Measurements from ENCODE around the gene SRGAP3. TPM values are rescaled to one million over a fixed set of nuclear protein-coding genes. Genes with fewer than 3 reads are reported as not detected.

SRGAP3 gene
- polyA plus RNA-seq, 5 donors: 20.3 to 22.3 (median 20.7) TPM

DNA sequence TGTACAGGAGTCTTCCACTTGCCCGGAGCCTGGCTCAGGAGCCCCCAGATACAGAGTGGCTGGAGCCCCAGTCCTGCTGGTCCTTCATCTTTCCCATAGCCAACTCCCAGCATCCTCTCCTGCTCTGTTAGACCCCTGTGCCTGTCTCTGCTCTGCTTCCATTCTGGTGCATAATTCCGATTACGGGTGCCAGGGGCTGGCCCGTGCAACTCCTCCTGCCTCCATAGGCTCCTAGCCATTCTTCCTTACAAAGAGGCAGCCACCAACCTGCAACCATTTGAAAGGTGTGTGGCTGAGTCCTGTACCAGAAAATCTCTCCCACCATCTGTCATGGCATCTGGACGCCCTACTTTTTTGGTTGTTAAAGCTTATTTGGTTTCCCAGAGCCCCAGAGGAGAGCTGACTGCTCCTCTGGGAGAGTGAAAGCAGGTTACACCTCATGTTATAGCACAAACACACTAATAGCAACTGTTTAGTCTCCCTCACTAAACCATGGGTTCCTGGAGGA lies 281.0 kb downstream of the SRGAP3 start:
- DNase-seq: no peak

DNA sequence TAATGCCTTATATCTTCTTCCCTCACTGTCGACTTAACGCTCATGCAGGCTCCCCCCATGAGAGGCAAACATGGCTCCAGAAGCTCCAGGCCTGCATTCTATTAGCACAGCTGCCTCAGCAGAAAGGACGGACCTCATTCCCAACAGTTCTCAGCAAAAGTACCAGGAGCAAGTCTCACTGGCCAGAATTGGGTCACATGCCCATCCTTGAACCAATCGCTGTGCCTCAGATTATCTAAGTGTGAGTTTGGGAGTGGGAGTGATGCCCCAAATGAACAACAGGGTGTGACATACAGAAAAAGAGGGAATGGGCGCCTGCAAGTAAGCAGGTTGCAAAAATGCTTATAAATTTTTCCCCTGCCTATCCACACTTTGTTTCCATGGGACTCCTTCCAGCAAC lies 281.9 kb downstream of the SRGAP3 start:
- no peak for DNase-seq

DNA sequence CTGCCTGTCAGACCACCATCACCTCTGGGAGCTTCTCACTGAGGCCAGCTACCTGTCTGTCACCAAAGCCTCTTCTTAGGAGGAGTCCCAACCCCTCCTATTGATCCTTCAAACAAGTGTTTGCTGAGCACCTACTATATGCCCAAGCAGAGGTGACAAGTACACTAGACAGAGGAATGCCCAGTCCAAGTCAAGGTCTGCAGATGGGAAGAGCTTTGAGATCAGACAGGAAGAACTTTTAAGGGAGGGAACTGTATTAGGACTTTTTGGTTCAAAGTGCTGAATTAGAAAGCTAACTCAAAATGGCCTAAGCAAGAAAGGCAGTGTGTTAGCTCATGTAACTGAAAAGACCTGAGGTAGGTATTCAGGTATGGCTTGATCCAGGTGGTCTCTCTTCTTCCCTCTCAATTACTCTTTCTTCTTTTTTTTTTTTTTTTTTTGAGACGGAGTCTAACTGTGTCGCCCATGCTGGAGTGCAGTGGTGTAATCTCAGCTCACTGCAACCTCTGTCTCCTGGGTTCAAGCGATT lies 282.6 kb downstream of the SRGAP3 start:
- DNase-seq: no peak

DNA sequence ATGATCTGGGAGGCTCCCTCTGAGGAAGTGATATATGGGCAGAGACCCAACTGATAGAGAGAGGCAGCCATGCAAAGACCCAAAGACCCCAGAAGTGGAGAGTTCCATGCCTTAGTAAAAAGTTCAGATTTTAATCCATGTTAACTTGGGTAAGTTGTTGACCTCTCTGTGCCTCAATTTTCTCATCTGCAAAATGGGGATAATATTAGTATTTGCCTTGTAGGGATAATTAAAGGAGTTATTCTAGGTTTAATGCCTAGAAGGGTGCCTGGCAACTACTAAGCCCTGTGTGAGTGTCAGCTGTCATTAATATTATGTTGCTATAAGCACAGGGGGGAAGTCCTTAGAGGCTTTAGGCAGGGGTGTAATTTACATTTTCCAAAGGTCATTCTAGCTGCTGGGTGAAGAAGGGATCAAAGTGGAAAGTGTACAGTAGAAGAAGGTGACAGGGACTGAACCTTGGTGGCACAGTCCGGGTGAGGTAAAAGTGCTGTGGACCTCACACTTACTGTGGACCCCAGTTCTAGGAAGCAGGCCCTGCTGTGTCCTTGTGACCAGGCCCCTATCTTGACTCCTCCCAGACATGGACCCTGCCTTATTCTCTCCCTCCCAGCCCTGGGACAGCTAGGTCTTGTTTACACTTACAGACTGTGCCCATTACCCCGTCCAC lies 283.2 kb downstream of the SRGAP3 start:
- no peak for DNase-seq

DNA sequence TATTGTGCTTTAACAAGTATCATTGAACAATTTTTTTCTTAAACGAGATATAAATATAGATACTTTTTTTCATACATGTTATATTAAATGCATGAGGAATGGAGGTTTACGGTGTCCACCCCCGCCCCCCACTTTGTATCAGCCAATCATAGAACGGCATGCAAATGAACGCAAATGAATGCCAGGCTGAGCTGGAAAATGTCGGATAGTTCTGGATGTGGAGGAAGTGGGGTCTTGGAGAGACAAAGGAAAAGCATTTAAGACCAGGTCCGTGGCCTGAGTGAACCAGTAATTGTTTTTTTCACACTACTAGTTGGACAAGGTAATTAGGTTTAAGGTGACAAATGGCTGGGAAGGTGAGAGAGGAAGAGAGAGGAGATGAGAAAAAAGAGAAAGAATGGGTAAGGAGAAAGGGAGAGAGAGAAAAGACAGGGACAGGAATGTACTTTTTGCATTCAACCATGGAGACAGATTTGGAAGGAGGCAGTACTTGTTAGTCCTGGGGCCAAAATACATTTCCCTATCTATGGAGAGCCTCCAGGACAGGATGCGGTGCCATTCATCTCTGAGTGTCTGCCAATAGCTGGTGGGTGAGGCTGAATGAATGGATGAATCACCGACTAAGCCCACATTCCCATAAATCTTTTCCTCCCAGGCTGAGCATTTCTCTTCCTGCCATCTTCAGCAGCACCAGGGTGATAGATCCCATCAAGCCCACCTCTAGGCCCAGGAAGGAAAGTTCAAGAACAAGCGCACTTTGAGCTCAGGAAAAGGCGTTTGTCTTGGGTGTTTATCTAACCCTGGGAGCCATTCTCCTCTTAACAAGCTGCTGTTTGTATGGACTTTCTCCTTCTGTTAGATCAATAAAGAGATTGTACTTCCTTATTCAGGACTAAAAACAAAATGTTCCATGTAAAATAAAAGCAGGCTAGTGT lies 284.7 kb downstream of the SRGAP3 start:
- no peak for DNase-seq

DNA sequence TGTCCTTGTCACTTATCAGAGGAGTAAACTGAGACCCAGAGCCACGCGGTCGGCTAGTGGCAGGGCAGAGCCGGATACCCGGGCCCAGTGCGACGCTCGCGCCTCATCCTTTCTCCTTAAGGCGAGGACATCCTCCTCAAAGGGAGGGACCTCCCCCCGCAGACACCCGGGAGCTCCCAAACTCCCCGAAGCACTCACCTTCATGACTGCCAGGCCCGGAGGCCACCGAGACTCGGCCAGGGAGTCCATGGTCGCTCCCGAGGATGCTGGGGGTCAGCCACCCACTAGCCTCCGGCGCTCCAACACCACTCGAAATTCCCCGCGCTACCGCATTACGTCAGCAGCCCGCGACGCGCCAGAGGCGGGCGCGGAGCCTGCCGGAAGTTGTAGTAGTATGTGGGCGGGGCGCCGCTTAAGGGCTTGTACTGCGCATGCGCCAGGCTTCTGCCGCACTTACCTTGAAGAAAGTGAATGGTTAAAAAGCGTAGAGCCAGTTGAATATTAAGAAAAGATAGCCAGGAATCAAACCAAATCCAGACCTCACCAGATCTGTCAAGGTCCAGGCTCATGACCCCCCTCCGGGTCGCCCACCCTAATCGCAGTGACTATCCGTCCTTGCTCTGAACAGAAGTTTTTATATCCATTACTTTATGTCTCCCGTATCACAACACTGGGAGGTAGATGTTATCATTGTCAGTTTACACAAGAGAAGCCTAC lies 286.2 kb downstream of the SRGAP3 start, which contains the start of gene RAD18:
RAD18 (minus strand) TSS at position 336 of the 717 bp plus-strand sequence; CDS start at position 249, 87 bp downstream.
- DNase-seq: peak; percentile 88 to 92

DNA sequence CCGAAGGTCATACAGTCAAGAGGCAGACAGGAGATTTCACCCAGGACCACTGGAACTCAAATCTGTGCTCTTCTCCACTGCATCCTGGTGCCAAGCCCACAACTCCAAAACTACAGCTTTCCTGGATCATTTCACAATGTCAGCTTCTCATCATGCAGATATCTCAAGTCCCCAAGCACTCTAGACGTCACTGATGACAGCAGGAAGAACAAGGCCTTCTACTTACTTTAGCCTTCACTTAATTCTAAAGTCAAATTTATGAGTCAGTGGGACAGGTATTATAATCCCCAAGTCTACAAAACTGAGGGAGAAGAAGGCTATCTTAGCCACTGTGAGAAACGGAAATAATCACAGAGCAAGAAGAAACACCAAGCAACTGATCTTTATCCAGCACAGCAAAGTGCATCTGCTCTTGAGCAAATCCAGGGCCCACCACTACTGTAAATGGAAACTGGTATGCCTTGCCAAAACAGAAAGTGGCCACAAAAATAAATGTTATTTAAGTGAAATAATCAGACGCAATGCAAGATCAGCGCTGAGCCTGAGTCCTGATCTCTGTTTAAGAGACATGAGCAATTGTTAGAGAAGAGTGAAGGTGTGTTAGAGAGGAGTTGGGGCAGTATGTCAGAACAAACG lies 287.1 kb downstream of the SRGAP3 start:
- no peak for DNase-seq

DNA sequence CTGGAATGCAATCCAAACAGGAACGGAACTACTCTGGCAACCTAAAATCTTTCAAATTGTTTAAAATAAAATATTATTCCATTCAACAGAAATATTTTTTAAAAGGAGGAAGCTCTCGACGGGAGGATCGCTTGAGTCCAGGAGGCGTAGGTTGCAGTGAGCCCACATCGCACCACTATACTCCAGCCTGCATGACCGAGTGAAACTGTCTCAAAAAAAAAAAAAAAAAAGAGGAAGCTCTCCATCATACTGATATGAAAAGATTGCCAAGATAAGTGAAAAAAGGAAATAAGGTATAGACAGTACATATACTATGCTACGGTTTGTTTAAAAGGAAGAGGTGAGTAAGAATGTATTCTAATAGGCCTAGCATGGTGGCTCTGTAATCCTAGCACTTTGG lies 289.8 kb downstream of the SRGAP3 start:
- DNase-seq: no peak

DNA sequence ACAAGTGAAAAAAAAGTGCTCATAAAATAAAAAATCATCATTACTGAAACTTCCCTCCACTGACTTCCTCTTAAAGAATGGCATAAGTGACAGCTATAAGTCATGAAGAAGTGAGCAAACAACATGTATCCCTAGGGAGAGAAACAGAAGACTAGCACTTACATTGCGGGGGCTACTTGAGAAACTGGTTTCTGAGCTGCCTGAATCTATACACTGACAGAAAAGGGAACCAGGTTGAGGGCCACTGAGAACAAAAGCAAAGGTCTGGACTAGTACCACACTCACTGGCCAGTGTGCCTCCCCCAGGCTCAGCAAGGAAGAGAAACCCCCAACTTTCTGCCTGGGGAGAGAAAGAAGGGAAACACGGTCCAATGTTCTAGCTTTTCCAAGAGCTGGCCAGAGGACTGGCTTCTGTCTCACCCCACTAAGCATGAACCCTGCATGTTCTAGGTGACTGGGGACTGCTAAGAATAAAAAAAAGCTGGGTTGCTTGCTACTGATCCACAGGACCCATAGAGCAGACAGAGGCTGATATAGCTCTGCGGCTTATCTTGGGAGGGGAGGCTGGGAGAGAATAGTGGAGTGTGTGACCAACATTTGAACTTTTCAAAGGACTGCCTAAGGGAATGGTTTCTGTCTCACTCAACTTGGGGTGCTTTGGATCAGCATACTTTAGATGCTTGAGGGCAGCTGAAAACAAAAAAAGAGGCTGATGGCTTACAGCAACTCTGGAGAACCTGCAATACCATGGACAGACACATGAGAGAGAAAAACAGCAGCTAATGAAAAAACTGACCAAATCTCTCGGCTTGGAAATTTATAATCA lies 294.3 kb downstream of the SRGAP3 start:
- DNase-seq: no peak

DNA sequence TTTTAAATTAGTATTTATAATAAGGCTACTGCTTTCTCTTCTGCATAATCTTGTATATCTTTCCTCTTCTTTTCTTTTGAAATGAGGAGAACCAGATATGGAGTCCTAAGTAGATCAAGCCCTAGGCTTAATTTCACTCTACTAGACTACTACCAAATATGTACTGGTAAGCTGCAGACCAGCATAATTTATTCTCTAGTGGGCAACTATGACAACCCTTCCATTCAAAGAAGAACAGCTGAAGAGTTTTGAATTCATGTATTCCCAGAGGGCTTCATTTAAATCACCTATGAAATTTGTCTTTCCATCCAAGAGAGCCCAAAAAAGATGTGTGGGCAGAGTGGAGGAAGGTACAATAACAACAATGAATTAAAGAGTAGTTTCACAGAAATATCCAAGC lies 296.1 kb downstream of the SRGAP3 start:
- no peak for DNase-seq

DNA sequence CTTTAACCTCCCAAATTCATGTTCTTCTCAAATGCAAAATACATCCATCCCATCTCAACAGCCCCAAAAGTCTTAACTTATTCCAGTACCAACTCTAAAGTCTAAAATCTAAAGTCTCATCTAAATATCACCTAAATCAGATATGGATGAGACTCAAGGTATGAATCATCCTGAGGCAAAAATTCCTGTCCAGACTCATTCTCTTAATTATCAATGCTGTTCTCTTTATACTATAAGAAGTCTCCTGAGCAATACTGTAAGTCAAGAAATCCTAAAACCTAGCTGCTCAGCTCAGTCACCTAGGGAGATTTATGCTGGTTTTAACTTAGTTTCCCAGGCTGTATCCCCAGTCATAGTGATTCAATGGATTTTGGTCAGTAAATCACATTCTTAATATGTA lies 297.3 kb downstream of the SRGAP3 start:
- DNase-seq: no peak

DNA sequence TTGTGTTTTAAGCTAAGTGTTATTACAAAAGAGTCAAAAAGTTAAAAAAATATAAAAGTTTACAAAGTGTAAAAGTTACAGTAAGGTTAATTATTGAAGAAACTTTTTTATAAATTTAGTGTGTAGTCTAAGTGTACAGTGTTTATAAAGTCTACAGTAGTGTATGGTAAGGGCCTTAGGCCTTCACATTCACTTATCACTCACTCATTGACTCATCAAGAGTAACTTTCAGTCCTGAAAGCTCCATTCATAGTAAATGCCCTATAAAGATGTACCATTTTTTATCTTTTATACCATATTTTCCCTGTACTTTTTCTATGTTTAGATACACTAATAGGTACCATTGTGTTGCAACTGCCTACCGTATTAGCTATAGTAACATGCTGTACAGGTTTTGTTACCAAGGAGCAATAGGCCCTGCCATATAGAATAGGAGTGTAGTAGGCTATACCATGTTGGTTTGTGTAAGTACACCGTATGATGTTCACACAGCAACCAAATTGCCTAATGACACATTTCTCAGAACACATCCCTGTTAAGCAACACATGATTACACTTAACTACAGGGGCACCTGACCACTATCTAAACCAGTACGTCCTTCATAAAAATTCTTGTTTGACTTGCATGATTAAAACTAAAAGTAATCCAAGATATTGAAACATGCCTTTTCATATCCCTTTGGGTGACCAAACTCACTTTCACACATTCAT lies 303.4 kb downstream of the SRGAP3 start:
- DNase-seq: no peak

DNA sequence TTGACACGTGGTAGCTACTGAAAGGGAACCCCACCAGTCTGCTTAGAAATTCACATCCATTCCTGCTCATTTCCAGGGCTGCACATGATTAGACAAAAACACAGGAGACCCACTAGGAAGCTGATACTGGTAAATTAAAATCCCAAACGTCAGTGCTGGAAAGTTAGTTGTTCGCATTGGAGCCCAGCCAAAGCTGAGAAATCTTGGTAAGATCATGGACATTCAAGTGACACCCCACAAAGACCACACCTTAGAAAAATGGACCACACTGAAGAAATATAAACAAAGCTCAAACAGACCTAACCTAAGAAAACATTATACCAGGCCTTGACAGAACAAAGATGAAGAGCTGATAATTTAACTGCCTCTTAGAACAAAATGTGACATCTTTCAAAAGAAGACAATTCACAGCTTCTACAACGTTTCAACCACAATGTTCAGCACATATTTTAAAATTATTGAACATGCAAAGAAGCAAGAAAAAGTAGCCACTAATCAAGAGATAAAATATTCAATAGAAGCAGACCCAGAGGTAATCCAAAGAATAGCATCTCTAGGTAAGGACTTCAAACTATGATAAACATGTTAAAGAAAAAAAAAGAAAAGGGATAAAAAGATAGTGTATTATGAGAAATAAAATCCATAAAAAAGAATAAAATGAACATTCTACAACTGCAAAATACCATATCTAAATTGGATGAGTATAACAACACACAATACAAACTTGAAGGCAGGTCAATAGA lies 306.5 kb downstream of the SRGAP3 start:
- no peak for DNase-seq

DNA sequence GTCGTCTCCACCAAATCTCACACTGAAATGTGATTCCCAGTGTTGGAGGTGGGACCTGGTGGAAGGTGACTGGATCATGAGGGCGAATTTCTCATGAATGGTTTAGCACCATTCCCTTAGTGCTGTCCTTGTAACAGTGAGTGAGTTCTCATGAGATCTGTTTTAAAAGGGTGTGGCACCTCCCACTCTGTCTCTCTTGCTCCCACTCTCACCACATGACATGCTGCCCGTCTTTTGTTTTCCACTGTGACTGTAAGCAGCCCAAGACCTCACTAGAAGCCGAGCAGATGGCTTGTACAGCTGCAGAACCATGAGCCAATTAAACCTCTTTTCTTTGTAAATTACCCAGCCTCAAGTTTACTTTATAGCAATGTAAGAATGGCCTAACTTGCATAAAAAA lies 307.3 kb downstream of the SRGAP3 start:
- DNase-seq: no peak

DNA sequence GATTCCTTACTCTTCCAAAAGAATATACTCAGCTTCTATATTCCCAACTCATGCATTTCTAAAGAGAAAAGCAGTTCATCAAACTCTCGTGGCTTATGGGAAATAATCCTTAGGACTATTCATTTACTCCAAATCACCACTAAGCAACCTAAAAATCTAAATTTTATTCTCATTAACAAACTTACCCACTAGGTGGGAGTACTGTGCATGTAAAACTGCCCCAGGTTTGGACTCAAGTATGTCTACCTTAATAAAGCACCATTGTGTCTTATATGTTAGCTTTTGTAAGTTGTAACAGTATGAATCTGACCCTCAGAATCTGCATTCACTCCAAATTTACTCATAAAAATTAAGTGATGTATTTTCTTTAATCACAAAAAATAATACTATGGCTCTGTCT lies 311.4 kb downstream of the SRGAP3 start:
- no peak for DNase-seq

DNA sequence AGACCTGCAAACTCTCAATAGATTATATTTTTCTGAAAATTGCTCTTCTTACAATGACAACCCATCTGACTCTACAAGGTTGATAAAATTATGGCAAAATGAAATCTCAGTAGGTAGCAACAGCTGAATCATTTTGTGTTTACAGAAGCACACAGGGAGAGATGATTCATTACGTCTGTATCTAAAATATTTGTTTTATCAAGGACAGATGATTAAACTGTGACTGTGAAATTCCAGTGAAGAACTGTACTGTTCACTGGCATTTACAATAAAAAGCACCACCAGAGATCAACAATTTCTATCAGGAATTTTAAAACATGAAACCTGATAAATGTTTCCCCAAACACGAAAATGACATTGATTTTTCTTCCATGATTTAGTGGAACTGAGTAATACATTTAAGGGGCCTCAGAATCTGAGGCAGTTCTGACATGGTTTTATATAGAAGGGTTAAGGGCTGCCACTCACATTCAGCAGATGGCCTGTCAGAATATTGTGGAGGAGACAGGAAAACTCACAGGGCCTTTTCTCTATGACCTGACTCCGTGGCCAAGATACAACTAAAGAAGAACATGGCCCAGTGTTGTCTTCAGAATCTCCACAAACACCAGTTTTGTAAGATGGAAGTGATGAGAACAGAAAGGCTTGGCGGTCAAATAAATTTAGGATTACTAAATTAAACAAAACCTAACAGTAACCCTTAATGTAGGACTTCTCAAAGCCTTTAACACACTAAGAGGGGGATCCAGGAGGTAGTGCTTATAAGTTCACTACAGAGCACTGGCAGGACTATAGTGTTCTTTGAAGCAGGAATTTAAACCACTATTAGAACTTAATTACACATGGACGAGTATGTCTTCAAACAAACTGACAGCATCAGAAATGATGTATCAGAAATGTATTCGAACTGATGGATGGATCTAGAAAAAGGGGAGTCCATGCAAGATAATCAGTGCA lies 312.1 kb downstream of the SRGAP3 start:
- DNase-seq: no peak

DNA sequence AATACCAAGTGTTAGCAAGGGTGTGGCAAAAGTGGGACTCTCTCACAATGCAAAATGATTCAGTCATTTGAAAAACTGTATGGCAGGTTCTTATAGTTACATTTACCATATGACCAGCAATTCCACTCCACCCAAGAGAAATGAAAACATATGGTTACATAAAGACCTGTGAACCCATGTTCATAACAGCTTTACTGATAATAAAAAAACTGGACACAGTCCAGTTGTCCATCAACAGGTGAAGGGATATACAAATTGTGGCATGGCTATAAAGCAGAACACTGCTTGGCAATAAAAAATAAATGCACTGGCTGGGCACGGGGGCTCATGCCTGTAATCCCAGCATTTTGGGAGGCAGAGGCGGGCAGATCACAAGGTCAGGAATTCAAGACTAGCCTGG lies 316.9 kb downstream of the SRGAP3 start:
- no peak for DNase-seq

DNA sequence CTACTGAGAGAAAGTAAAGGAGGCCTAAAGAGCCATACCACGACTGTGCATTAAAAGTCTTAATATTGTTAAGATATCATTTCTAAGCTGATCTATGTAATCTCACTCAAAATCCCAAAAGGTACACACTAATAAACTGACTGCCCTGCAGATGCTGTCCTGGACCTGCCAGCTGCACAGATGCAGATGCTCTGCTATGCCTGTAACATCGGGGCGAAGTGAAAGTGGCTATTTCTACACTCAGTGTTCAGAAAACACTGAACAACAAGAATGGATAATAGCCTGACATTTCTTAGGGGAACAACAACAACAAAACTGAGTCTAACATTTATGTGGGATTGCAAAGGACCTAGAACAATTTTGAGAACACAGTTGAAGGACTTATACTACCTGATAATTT lies 318.1 kb downstream of the SRGAP3 start:
- DNase-seq: no peak
